ENCODE data around the gene PTBP2.
"Not testable (repeated sequence)": the region's sequence is repeated elsewhere in the genome, so short reads cannot be mapped to it uniquely, and the experiment has no call there.

PTBP2 gene

GRCh38 chr1:96746440-96747420 lies 25.1 kb downstream of the PTBP2 start:
- no peak for DNase-seq

GRCh38 chr1:96747565-96747964 lies 26.0 kb downstream of the PTBP2 start:
- DNase-seq = no peak

DNA sequence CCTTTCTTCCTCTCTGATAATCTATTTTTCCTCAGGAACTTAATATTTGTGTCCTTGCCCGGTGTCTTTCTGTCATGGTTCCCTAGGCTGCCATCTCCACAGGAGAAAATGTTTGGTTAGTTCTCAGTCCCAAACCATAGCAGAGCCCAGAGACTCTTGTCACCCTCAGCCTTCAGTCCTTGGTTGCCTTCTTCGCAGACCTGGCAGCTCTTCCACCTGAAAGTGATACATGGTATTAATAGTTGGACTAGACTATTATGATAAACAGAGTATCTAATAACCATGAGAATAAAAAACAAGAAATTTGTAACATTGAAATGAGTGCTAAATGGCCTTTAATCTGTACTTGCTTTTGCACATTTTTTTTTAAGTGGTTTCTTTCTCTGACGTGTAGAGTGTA lies 26.5 kb downstream of the PTBP2 start:
- DNase-seq = no peak

GRCh38 chr1:96749618-96750017 lies 28.0 kb downstream of the PTBP2 start:
- DNase-seq = no peak

GRCh38 chr1:96752394-96752793 lies 30.8 kb downstream of the PTBP2 start:
- DNase-seq = no peak

DNA sequence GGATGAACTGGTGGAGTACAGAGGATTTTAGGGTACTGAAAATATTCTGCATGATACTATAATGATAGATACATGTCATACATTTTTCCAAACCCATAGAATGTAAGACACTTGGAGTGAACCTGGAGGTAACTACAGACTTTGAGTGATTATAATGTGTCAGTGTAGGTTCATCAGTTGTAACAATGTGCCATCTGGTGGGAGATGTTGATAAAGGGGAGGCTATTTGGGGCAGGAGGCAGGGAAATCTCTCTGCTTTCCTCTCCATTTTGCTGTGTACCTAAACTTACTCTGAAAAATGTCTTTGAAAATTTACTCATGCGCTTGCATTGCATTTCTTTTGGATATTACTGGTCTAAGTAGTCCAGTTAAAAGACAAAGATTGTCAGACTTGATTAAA lies 35.2 kb downstream of the PTBP2 start:
- DNase-seq = no peak

DNA sequence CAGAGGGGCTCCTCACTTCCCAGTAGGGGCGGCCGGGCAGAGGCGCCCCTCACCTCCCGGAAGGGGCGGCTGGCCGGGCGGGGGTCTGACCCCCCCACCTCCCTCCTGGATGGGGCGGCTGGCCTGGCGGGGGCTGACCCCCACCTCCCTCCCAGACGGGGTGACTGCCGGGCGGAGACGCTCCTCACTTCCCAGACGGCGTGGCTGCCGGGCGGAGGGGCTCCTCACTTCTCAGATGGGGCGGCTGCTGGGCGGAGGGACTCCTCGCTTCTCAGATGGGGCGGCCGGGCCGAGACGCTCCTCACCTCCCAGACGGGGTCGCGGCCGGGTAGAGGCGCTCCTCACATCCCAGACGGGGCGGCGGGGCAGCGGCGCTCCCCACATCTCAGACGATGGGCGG lies 41.0 kb downstream of the PTBP2 start:
- not testable (repeated sequence) for DNase-seq

DNA sequence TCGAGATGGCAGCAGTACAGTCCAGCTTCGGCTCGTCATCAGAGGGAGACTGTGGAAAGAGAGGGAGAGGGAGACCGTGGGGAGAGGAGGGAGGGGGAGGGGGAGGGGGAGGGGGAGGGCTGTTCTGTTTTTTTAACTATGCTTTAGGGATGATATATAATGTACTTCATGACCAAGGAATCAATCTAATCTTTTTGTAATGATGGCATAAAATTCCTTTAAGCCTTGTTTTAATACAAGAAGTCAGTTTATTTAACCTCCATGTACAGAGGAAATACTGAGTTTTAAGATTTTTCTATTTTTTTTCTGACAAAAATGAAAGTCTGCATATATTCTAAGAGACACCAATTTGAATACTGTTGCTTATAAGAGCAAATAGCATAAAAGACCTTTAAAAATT lies 41.9 kb downstream of the PTBP2 start:
- DNase-seq = no peak

- no peak for DNase-seq
These were observed 42.9 kb downstream of the PTBP2 start for GRCh38 chr1:96764469-96764868.

DNA sequence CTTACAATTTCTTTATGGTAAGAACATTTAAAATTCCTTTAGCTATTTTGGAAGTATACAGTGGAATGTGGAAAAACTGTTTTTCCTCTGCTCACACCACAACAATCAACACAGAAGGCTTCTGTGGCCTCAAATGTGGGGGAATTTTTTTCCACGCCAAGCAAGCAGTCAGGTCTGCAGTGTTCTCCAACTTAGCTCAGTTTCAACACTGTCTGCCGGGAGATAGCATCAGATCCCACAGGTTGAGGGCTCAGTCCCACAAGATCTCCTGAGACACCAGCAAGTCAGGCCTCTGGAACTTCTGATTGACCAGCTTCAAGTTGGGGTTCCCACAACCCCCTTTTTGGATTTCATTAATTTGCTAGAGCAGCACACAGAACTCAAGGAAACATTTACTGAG lies 50.3 kb downstream of the PTBP2 start:
- DNase-seq = no peak

- DNase-seq = no peak
These were observed 50.8 kb downstream of the PTBP2 start for GRCh38 chr1:96772349-96772748.

GRCh38 chr1:96772972-96773371 lies 51.4 kb downstream of the PTBP2 start:
- DNase-seq = no peak

DNA sequence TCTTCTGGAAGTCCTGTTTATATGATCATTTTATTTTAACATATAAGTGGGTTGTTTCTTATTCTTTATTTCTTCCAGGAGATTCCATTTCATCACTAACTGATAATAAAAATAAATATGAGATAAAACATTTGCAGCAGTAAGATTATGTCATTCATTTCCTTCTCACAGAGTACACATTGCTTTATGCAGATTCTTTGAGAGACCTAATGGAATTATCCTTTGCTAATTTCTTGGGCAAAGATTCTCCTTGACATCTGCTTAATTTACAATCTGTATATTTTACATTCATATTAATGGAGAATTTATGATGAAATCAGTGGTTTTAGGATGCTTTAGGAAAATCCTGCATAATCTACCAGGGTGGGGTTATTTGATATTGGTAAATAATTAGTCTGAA lies 60.6 kb downstream of the PTBP2 start:
- DNase-seq = no peak

DNA sequence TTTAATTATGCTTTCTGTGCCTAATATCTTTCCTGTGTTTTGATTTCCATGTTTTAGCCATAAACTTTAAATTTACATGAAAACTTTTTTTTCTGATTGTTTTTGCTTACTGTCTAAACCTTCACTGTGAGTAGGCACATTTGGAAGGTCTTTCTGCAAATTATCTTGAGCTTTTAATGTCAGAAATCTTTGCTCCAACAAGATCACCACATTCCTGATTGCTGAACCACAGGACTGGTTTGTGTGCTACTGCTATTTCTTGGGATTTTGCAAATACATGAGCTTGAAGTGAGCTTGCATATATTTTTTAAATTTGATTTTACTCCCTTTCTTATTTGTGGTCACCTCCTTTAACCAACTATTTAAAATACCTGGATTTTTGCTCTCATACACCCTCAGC lies 61.3 kb downstream of the PTBP2 start:
- no peak for DNase-seq

DNA sequence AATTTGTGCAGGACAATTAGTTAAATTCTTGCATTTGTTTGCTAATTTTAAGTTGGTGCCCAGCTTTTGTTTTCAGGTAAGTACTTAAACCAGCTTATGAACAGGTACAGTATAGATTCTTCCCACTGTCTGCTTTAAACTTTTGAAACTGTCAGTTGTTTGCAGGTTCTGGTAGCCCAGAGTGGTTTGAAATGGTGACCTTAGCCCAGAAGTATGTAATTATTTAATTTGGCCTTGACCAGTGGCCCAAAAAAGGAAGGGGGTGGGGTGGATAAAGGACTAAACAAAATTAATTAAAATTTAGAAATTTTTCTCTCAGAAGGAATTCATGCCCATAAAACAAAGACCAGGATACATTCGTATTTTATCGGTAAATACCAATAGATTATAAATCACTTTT lies 69.0 kb downstream of the PTBP2 start:
- DNase-seq = no peak

DNA sequence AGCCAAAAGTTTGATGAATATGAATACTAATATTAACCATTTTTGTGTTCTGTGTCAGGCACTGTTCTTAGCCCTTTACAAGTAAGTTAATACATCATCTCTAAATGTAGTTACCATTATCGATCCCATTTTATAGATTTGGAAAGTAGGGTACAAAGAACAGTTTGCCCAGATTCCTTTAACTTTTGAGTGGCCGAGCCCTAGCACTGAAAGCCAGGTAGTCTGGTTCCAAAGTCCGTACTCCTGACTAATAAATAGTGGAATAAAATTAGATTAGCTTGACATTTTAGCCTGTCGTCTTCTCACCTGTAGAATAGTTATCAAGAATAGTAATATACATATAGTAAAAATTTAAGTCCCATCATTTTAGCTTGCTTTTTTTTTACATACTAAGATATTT lies 70.6 kb downstream of the PTBP2 start:
- DNase-seq = no peak

DNA sequence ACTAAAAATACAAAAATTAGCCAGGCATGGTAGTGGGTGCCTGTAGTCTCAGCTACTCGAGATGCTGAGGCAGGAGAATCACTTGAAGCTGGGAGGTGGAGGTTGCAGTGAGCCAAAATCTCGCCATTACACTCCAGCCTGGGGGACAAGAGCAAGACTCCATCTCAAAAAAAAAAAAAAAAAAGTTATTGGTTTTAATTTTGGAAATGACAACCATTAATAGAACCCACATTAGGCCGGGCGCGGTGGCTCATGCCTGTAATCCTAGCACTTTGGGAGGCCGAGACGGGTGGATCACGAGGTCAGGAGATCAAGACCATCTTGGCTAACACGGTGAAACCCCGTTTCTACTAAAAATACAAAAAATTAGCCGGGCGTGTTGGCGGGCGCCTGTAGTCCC lies 80.1 kb downstream of the PTBP2 start:
- DNase-seq = not testable (repeated sequence)

DNA sequence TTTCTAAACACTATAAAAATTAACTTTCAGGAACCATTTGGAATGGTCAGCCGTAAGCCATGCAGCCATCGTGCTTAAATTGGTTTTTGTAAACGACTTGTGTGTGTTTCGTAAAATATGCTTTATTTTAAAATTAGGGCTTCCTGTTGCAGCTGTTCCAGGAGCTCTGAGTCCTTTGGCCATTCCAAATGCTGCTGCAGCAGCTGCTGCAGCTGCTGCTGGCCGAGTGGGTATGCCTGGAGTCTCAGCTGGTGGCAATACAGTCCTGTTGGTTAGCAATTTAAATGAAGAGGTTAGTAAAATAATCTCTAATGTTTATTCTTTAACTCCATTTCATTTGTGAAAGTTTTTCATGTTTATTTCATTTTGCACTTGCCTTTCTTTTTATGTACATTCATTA lies 83.1 kb downstream of the PTBP2 start:
- DNase-seq = no peak

- DNase-seq = no peak
These were observed 86.6 kb downstream of the PTBP2 start for GRCh38 chr1:96808191-96808590.

DNA sequence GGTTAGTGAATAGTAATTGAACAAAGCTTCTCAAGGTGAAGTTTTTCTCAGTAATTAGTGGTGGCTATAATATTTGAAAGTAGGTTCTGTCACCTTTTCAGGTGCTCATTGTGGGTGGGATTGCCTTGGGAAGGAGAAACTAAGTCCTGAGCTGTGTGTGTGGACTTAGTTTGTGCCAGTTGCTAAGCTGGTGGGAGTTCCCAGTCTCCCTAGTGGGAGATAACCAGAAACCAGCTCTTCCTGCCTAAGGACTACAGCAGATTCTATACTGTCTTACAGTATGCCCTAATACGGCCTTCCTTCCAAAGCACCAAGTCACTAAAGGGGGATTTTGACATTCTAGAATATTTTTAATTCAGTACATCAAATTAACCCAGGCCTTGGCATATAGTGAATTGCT lies 94.3 kb downstream of the PTBP2 start:
- no peak for DNase-seq

GRCh38 chr1:96820107-96820506 lies 98.5 kb downstream of the PTBP2 start:
- DNase-seq = no peak

DNA sequence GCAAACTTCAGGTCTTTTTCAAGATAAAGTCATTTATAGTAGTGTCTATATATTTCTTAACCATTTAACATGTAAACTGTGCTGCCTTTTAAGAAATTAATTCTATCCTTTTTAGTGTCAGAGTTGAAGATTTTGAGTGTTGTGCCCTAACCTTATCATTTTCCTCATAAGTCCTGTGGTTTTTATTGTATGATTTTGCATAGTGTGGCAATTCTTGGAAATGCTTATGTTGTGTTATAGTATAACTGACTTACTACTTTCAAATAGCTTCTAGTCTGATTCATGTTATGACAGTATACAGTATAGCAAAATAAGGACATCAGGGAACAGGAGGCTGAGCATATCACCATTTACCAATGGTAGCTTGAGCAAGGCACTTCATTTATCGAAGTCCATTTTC lies 99.1 kb downstream of the PTBP2 start:
- no peak for DNase-seq

- no peak for DNase-seq
These were observed 103.6 kb downstream of the PTBP2 start for GRCh38 chr1:96825231-96825630.

DNA sequence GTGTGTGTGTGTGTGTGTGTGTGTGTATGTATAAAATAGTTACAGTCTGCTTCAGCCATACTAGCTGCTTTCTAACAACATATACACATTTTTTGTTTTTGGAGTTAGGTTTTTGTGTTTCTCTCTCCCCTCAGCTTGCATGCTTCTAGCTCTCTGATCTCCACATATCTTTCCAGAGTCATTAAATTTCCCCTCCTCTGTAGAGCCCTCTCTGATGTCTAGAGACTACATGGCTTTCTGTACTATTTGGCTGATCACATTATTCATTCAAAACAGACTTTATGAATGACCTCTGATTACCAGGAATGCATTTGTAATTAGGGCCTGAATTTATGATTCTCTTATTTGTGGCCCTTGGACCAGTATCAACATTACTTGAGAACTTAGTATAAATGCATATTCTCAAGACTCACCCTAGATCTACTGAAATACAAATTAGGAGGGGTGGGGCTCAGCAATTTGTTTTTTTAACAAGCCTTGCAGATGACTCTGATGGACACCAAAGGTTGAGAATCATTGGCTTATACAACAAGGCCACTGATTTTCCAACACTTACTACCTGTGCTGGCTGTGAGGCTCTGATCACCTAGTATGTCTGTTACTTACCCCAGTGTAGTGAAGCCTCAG lies 104.5 kb downstream of the PTBP2 start:
- no peak for DNase-seq

- no peak for DNase-seq
These were observed 111.8 kb downstream of the PTBP2 start for GRCh38 chr1:96833376-96833775.
